DOHH2 (cell line): ENCODE results near the gene DDX4.

Experiments used
- CTCF ChIP-seq: fragments of 200-600 bp; sonication (generic); IDR thresholded peaks from one replicate; pipeline ENCODE4 v1.5.1; 2014; ENCODE audit warnings: antibody characterized with exemption, mild to moderate bottlenecking, low read depth, low read length; ENCODE audit not compliant: poor library complexity, severe bottlenecking
- EZH2phosphoT487 ChIP-seq: fragments of 200-600 bp; sonication (generic); IDR thresholded peaks from 2 replicates; pipeline ENCODE4 v1.6.1; 2017; ENCODE audit warnings: borderline replicate concordance, mild to moderate bottlenecking, antibody characterized with exemption, low read length, moderate library complexity, mixed read lengths

GRCh38 chr5:55747778-55748318, 10.0 kb downstream of the DDX4 start:
- TF ChIP-seq CTCF (no peak), EZH2phosphoT487 (no peak)
